ENCODE data around the gene TRAPPC14.

- TF ChIP-seq FOXK2 (IDR thresholded peaks at IDR 0.05) (no peak), BHLHE40 (IDR thresholded peaks at IDR 0.05; ENCODE audit: borderline replicate concordance) (no peak), FOXM1 (IDR thresholded peaks at IDR 0.05; ENCODE audit: borderline replicate concordance) (no peak), SP1 (IDR thresholded peaks at IDR 0.05) (no peak), ELF4 (IDR thresholded peaks at IDR 0.05) (no peak), HDGF (IDR thresholded peaks at IDR 0.05; ENCODE audit: borderline replicate concordance) (no peak), CTBP1 (IDR thresholded peaks at IDR 0.05; ENCODE audit: borderline replicate concordance) (no peak), NFRKB (IDR thresholded peaks at IDR 0.05) (no peak), FOXA1 (IDR thresholded peaks at IDR 0.05) (no peak), L3MBTL2 (conservative IDR thresholded peaks at IDR 0.05) (no peak), LEF1 (IDR thresholded peaks at IDR 0.05; ENCODE audit: borderline replicate concordance) (no peak), SUZ12 (IDR thresholded peaks at IDR 0.05) (no peak), ARNT (IDR thresholded peaks at IDR 0.05) (no peak)
- TF ChIP-seq, protein P1, sequence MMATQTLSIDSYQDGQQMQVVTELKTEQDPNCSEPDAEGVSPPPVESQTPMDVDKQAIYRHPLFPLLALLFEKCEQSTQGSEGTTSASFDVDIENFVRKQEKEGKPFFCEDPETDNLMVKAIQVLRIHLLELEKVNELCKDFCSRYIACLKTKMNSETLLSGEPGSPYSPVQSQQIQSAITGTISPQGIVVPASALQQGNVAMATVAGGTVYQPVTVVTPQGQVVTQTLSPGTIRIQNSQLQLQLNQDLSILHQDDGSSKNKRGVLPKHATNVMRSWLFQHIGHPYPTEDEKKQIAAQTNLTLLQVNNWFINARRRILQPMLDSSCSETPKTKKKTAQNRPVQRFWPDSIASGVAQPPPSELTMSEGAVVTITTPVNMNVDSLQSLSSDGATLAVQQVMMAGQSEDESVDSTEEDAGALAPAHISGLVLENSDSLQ (IDR thresholded peaks at IDR 0.05) = no peak
These were observed 16.9 kb upstream of the TRAPPC14 start for GRCh38 chr7:100175296-100175935.
